Neutrophil (primary cell): ENCODE measurements around the gene CEP43.
A peak's percentile ranks its signal among the peaks of the same experiment; 100 is the strongest.

Experiments used
- H3K27ac ChIP-seq: fragments of 200-600 bp; sonication (generic); 2 replicates; pipeline ENCODE4 v1.5.1; 2016; ENCODE audit warnings: mild to moderate bottlenecking, moderate library complexity
- H3K27me3 ChIP-seq: fragments of 200-600 bp; sonication (generic); 2 replicates; pipeline ENCODE4 v1.6.0; 2016; ENCODE audit warnings: mild to moderate bottlenecking
- H3K36me3 ChIP-seq: fragments of 200-600 bp; sonication (generic); 2 replicates; pipeline ENCODE4 v1.5.1; 2017
- H3K4me1 ChIP-seq, 2 experiments: fragments of 200-600 bp in 1 of 2; sonication (generic) in 1 of 2; 1 replicate in 1 of 2; 2 replicates in 1 of 2; pipeline versions ENCODE4 v1.5.1 to v1.6.1; 2013 to 2016; ENCODE audit warnings: low read depth in 1 of 2, low read length in 1 of 2, mild to moderate bottlenecking in 1 of 2, moderate library complexity in 1 of 2; ENCODE audit not compliant: control insufficient read depth in 1 of 2, insufficient read depth in 1 of 2
- H3K4me3 ChIP-seq, 2 experiments: fragments of 200-600 bp in 1 of 2; sonication (generic) in 1 of 2; 1 replicate in 1 of 2; 2 replicates in 1 of 2; pipeline ENCODE4 v1.5.1; 2013 to 2016; ENCODE audit warnings: low read depth in 1 of 2, low read length in 1 of 2, mild to moderate bottlenecking in 1 of 2, moderate library complexity in 1 of 2
- H3K9me3 ChIP-seq: fragments of 200-600 bp; sonication (generic); 2 replicates; pipeline ENCODE4 v1.5.1; 2016
- CTCF ChIP-seq: fragments of 200-600 bp; sonication (generic); IDR thresholded peaks from 2 replicates; pipeline ENCODE4 v1.5.1; 2016; ENCODE audit warnings: antibody characterized with exemption

Gene CEP43

GRCh38 chr6:166980738-166981137 is 18.5 kb upstream of the CEP43 start:
- TF ChIP-seq CTCF, result no peak
- peaks cover 28% of the 10 kb centered on the region for H3K36me3 ChIP-seq
- no peaks in the 10 kb centered on the region for H3K9me3 ChIP-seq

GRCh38 chr6:166987448-166987847 is 11.7 kb upstream of the CEP43 start:
- no peak overlapping the region for H3K4me3 ChIP-seq
- H3K9me3 ChIP-seq, result no peaks in the 10 kb centered on the region
- TF ChIP-seq CTCF, result no peak
- H3K36me3 ChIP-seq, result peaks cover 15% of the 10 kb centered on the region
- no peaks in the 10 kb centered on the region for H3K27me3 ChIP-seq
- H3K27ac ChIP-seq, result no peak overlapping the region
- peaks cover 3 to 5% of the 10 kb centered on the region in 2 experiments for H3K4me1 ChIP-seq

More at GRCh38 chr6:166980738-166981137, 18.5 kb upstream of the CEP43 start:
- H3K27me3 ChIP-seq, result no peaks in the 10 kb centered on the region
- no peak overlapping the region for H3K27ac ChIP-seq
- H3K4me1 ChIP-seq, result no peaks in the 10 kb centered on the region
- H3K4me3 ChIP-seq, result no peak overlapping the region

- H3K4me3 ChIP-seq, result no peak overlapping the region
- peaks cover 3 to 5% of the 10 kb centered on the region in 2 experiments for H3K4me1 ChIP-seq
- H3K27ac ChIP-seq, result no peak overlapping the region
- no peaks in the 10 kb centered on the region for H3K27me3 ChIP-seq
- H3K9me3 ChIP-seq, result no peaks in the 10 kb centered on the region
- peaks cover 20% of the 10 kb centered on the region for H3K36me3 ChIP-seq
- no peak for TF ChIP-seq CTCF
Measured at GRCh38 chr6:166987930-166988329, 11.3 kb upstream of the CEP43 start.

- Histone ChIP-seq H3K27me3 (no peaks in the 10 kb centered on the region), H3K4me1 (peaks cover 3 to 5% of the 10 kb centered on the region in 2 experiments), H3K36me3 (peaks cover 21% of the 10 kb centered on the region), H3K4me3 (no peak overlapping the region), H3K9me3 (no peaks in the 10 kb centered on the region), H3K27ac (peak overlapping the region; percentile 15)
- no peak for TF ChIP-seq CTCF
Measured at GRCh38 chr6:166988674-166989201, 10.5 kb upstream of the CEP43 start.

GRCh38 chr6:166989427-166990032 is 9.7 kb upstream of the CEP43 start:
- no peaks in the 10 kb centered on the region for H3K9me3 ChIP-seq
- TF ChIP-seq CTCF, result peak; percentile 57
- H3K4me3 ChIP-seq, result no peak overlapping the region
- no peaks in the 10 kb centered on the region for H3K27me3 ChIP-seq
- H3K4me1 ChIP-seq, result peaks cover 3 to 5% of the 10 kb centered on the region in 2 experiments
- peaks cover 28% of the 10 kb centered on the region for H3K36me3 ChIP-seq
- peak overlapping the region; percentile 15 for H3K27ac ChIP-seq
